CD4-positive, alpha-beta T cell treated with Interleukin-12 subunit alpha and Interleukin-12 subunit beta, for 1 hour (primary cell): ENCODE measurements around the gene CCDC15.
"Not testable (repeated sequence)": the region's sequence is repeated elsewhere in the genome, so short reads cannot be mapped to it uniquely, and the experiment has no call there.

Experiments used
- DNase-seq: peaks from one replicate; pipeline ENCODE4 v3.0.0-alpha.2; 2020

Gene CCDC15

DNA sequence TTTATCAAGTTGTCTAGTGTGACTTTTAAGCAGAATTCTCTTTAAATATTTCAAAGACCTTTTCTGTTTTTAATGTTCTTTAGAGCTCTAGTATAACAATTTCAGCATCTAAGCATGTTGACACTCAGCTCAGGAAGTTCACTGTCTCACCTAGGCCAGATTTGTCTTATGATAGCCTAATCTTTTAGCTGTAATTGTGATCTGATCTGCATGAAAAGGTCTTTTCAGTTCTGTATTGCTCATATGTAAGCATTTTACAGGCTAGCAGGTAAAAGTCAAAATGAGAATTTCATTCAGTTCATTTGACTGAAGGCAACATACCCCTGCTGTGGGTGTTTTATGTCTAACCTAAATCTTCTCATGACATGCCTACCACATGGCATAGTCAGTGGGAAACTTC lies 62.4 kb downstream of the CCDC15 start:
- DNase-seq, result no peak

DNA sequence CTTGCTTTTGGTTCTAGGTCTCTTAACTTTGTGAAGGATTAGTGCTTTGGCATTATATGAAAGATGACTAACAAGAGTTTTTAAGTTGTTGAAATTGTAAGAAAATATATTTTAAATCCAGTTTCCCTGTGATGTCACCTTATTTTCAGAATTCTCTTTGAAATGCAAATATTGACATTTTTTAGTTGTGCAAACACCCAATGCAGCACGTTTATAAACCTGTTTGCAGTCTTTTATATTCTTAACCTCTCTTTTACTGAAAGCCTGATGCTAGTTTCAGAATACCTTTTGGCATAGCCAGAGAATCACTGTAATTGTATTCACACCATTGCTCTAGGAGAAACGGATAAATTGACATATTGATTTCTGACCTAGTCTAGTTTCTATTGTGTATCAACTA lies 66.3 kb downstream of the CCDC15 start:
- DNase-seq, result no peak

DNA sequence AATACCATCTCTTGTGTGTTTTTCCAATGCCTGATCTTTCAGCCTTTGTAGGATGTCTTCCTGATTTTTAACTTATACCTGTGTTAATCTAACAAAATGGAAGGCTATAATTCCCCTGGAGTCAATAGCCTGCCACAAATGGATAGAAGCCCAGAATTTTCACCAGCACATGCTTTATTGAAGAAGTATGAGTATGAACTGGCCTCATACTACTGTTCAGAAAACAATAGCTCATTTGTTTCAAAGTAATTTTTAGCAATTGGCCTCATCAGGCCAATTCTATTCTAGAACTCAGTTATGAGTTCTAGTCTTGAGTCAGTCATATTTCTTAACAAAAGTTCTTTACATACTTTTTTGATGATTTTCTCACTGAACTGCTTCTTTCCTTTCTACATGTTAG lies 68.5 kb downstream of the CCDC15 start:
- no peak for DNase-seq

DNA sequence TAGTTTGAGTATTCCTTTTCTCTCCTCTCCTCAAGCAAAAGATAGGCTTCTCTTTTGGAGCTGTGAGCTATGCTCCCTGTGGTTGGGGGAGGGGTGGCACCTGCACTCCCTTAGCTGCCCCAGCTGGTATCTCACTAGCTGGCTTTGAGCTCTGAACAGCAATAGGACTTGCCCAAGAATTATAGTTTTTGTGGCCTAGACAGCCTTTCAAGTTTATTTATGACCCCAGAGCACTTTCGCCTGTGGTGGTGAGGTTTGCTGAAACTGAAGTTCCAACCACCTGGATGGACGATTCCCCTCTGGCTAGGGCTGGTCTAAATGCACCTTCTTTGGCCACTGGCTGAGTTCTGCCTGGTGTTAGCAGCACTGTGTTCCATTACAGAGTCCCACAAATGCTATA lies 72.0 kb downstream of the CCDC15 start:
- no peak for DNase-seq

DNA sequence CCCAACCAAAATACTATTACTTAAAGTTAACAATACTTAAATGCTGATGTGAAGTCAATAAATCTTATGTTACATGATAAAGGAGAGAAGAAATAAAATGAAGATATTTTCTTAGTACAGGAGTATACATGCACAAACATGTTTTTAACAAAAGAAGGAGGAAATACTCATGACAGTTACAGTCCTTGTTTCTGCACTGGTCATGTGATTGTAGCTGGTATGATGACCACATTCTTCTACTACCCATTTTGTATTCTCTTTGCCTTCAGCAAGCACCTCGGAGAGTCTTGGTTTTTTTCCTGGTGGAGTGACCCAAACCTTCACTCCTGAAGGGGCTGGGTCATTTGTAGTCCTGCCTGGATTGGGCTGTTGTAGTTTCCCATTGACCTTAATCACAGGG lies 75.4 kb downstream of the CCDC15 start:
- DNase-seq, result not testable (repeated sequence)

DNA sequence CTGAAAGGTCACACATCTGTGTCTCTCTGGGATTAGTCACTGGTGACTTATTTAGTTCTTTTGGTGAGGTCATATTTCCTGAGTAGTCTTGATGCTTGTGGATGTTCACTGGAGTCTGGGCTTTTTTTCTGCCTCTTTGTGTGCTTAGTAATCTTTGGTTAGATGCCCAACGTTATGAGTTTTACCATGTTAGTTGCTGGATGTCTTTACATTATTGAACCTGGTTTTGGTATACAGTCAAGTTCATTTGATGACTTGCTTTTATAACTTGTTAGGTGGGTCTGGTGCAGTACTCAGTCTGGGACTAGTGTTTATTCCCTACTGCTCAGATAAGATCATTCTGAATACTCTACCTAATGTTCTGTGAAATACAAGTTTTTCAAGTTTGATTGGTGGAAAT lies 82.9 kb downstream of the CCDC15 start:
- no peak for DNase-seq

DNA sequence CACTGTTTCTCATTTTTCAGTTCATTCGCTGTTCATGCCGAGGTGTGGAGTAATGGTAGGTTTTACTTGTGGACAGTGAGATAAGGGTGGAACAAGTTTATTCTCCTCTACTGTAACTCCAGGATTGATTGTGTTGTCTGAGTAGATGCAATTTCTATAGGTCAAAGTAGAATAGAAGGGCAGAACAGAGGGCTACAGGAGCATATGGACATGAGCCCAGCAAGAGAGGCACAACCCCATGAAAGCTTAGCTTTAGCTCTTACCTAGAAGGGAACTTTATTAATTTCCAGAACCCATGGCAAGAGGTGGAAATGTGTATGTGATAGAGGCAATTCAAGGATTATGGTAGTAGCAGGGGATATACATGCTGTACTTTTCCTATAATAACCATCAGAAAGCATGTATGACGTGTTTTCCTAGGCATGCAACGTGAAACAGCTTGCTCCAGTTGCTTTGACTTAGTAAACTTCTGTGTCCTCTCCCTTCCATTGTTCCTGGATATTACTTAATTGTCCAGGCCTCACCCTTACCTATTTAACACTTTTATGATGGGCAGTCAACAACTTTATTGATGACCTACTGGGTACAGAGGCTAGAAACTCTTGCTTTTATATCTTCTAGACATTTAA lies 95.3 kb downstream of the CCDC15 start:
- no peak for DNase-seq

DNA sequence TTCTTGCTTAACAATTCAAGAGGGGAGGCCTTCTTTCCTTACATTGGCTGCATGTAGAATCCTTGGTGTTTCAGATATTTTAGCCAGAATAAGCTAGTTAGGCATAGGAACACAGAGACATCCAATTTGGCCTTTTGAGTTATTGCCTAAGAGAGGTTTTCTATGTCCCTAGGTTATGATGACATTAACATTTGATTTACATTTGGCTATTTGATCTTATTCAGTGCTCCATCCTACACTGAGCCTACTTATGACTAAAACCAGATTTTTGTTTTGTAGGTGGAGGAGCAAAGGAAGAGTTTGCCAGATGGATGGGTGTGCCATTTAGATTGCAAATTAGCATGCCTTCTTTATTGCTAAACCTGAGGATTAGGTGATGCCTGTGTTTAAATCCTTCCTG lies 98.0 kb downstream of the CCDC15 start:
- no peak for DNase-seq

DNA sequence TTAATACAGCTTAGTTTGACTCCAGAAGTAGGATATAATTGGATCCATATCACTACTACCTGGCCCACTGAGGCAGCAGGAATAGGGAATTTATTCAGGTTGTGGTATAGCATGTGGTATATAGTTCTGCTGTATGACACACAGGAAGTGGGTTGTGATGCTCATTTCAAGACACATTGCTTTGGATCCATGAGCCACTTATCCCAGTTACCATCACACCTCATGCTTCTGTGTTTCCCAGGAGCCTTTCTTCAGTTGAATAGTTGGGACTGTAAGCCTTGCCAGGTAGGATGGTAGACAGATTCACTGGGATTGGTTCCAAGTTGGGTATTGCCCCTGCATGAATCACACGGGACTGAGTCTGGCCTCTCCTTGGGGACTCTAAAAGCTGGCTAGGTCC lies 99.2 kb downstream of the CCDC15 start:
- DNase-seq, result no peak

DNA sequence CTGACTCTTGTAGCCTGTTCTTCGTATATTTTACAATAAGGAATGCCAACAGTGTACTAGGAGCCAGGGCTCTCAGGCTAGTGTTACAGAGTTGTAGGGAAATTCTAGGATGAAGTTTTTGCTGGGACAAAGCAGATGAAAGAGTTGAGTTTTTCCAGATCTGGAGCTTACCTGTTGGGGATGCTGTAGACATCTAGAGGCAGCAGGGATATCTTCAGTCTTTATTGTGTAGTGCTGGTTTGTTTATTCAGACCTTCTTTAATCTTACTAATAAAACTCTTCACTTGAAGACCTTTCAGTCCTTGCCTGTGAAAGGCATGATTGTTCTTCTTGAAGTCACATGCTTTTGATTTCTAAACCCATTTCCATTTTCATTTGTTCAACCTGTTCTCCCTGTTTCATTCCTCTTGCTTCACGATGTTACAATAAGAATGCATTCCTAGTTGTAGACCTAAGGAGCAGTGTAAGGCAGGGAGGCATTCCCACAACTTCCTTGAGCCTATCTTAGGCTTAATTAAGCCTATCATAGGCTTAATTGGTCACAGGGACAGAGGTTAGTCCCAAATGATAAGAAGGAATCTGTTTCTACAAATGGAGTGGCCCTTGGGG lies 101.2 kb downstream of the CCDC15 start:
- no peak for DNase-seq

DNA sequence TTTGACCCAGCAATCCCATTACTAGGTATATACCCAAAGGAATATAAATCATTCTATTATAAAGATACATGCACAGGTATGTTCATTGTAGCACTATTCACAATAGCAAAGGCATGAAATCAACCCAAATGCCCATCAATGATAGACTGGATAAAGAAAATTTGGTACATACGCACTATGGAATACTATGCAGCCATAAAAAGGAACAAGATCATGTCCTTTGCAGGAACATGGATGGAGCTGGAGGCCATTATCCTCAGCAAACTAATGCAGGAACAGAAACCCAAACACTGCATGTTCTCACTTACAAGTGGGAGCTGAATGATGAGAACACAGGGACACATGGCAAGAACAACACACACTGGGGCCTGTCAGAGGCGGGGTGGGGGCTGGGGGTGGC lies 102.1 kb downstream of the CCDC15 start:
- not testable (repeated sequence) for DNase-seq

DNA sequence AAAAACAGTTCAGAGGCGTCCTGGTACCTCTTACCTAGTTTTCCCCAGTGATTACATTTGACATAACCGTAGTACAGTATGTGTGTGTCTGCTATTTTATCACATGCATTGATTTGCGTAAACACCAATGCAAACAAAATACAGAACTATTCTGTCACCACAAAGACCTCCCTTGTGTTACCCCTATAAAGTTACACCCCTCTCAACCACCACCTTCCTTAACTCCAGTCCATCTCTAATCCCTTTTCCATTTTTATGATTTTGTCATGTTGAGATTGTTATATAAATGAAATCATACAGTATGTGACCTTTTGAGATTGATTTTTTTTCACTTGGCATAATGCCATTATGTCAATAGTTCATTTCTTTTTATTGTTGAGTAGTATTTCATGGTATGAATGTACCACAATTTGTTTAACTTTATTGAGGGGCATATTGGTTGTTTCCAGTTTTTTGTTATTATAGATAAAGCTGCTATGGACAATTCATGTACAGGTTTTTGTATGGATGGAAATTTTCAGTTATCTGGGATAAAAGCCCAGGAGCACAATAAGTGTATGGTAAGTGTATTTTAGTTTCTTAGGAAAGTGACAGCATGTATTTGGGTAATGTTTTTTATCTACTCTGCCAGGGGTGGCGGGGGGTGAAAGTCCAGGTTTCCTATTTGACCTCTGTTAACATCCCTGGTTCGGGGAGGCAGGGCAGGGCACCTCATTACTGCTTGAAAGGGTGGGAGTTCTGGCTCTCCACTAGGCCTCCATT lies 103.1 kb downstream of the CCDC15 start:
- DNase-seq, result no peak

DNA sequence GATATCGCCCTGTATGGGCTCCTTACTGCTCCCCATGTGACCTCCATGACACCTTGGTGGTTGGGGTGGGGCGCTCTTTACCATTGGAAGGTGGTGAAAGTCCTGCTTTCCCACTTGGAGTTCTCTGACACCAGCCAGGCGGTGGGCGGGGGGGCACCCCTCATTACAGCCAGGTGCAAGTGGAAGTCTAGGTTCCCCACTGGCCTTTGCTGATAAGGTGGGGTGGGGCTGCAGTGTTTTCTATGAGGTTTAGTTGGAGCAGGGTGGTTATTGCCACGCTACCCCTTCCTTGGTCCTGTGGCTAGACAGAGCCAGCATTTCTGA lies 103.7 kb downstream of the CCDC15 start:
- DNase-seq, result no peak

DNA sequence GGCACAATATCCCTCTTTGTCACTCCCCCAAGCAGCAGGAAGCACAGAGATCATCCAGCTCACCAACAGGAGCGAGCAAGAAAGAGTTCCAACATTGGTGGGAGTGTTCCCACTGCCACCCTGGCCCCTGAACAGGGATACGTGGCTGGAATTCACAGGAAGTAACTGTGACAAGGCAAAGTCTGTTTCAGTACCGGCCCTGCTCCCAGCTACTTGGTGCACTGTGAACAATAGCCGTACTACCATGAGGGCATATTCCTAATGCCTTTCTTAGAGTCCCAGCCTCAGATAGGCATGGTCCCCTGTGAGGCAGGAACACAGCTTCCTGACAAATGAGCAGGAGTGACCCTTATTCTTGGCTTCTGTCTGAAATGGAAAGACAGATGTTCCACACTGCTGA lies 107.3 kb downstream of the CCDC15 start:
- DNase-seq, result no peak

DNA sequence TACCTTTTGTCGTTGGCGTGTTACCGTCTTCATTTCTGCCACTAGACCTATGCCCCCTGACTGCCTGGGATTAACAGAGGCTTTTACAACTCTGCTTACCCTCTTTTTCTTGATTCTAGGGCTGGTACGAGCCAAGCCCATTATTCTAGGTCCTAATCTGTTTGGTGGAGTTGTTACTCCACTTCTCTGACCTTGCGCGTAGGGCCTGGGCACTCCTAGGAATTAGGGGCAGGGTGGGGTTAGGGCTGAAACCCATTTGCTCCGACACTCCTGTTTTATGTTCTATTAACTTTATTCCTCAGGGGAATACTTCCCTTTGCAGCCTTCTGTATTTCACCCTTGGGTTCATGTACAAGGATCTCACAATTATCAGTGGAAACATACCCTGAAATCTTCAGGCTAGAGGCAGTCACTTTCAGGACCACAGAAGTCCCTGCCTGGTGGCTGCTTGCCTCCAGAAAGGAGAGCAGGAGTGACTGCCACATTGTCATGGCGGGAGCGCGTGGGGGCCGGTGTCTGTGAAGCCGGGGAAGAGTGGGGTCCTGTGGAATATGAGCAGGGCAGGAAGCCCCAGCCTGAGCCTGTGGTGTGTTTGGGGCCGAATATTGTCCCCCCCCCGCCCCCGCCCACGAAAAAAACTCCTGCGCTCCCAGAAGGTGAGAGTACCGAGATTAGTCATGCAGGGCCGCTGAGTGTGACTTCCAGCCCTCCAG lies 108.4 kb downstream of the CCDC15 start:
- DNase-seq, result no peak

DNA sequence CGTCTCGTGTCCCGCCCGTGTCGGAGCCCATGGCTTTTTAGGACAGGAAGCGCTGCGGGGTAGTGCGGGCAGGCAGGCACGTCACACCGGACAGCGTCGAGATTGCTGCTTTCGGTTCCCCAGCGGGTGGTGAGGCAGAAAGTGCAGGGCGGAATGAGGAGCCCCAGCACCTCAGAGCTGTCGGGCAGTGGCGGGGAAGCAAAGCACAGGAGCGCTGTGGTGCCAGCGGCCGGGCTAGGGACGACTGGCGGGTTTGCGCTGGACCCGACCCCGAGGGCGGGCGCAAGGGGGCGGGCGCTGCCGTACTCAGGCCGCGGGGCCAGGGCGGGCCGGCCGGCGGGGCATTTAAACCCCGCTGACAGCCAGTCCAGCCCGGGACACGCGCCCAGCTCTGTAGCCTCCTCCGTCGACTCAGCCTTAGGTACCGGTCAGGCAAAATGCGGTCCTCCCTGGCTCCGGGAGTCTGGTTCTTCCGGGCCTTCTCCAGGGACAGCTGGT lies 109.0 kb downstream of the CCDC15 start, which contains the start of gene SLC37A2:
Gene SLC37A2, plus strand, starts transcription at position 375 of the 498 bp plus-strand sequence. Its CDS starts 63 bp downstream, at position 438.
- DNase-seq, result peak; percentile 51

DNA sequence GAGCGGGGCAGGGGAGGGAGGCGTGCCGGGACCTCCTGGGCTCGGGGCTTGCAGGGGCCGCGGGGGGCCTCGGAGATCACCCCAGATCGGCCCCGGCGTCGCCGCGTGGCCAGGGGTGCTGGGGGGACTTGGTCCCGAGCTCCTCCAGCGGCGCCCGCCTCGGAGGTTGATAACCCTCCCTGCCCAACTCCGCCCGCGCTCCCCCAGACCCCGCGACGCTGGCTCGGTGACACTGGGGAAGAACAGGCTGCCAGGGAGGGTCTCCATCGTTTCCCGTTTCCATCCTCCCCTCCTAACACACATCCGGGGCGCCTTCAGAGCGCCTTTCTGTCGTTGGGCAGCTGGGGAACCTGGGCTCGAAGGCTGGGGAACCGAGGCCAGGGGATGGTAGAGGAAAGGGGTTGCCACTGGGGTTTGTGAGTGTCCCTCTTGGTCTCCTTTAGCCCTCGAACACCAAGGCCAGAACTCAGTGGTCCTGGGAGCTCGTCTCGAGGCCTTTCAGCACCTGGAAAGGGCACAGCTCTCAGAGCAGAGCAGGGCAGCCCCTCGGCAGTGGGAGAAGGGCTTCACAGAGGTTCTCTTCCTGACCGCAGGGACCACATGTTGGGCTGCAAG lies 109.5 kb downstream of the CCDC15 start:
- DNase-seq, result no peak

DNA sequence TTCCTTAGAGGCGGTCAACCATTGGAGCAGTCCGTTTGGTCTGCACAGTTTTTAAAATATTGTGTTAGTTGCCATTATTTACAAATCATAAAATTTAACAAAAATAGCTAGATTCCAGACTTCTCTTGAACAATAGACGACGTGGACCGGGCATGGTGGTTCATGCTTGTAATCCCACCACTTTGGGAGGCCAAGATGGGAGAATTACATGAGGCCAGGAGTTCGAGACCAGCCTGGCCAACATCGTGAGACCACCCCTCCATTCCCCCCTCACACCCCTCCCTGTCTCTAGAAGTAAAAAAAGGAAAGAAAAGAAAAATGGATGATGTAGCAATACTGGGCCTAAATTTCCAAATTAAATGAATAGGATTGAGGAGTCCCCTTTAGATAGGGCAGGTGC lies 110.1 kb downstream of the CCDC15 start:
- no peak for DNase-seq

DNA sequence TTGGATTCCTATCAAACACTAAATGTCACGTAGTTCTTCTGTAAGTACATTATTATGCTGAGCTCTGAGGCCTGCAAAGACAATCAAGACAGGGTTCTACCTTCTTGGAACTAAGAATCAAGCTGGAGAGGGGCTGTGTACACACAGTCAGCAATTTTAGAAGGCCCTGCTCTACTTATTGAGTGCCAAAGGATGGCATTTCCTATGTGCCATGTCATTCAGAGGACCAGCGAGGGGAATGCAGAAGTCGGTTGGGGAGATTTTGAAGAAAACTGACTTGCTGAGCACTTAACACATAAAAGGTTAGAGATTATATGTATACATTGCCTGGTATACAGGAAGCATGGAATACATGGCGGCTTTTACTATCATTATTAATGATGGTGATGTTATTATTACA lies 114.4 kb downstream of the CCDC15 start:
- no peak for DNase-seq

DNA sequence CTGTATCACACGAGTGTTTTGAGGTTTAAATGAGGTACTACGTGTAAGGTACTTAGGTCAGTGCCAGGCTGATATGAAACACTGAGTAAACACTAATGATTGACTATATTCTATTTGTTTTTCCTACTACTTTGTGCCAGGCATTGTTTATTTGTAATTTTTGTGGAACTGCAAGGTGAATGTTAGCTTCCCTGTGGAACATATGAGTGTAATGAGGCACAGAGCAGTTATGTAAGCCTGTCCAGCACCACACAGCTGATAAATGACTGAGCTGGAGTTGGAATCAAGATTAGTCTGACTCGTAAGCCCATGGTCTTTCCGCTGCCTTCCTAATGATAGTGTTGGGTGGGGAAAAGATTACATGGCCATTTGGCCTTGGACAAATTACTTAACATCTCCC lies 115.0 kb downstream of the CCDC15 start:
- no peak for DNase-seq

DNA sequence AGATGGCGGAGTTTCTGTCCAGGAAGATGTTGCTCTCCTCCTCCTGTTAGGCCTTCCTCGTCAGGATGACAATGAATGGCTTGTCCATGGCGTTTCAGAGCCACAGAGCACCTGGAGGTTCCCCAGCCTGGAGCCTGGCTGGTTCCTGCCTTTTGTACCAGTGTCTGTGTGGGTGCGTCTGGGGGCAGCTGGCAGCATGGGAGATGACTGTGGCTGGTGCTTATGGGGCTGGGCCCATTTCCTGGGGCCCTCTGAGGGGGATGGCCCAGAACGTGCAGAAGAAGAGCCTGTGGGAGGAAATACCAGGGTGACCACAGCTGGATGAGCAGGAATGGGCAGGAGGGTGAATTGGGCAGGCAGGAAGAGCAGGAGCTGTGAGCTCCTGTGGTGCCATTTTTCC lies 115.8 kb downstream of the CCDC15 start:
- no peak for DNase-seq

DNA sequence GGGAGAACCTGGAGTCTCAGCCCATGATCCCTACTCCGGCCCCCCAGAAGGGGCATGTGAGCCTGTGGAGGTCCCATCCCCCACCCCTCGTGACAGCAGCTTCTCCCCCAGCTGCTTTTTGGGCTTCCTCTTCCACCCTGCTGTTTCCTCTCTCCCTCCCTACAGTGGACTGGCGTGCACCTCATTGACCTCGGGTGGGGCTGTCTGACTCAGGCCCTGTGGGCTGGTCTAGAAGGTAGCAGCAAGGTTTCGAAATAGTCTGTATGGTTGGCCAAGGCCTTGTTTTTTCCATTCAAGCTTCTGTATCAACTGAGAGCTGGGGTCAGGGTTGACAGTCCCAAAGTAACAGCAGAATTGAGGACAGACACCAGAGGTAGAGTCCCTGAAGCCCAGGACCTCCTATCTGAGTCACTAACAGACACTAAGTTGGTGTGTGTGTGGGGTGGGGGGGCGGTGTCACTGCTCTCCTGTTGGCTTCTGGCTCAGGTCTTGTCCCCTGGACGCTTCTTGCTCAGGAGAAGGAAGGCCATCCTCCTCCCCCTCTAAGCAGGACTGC lies 116.8 kb downstream of the CCDC15 start:
- DNase-seq, result peak; percentile 28

DNA sequence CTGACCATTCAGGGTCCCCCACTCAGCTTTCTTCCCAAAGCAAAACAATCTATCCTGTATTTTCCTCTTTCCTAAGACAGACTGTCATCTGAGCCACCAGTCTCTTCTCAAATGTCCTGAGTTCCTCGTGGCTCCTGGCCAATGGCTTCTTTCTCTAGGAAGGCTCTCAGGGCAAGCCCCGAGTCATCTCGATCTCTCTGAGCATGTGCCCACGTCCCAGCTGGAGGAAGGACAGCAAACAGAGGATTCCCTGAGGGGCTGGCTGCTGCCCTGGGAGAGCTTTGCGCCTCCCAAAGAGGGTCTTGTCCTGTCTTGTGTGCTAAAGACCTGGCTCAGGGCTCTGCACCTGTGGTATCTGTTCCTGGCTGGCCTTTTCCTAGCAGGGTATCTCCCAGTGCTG lies 117.4 kb downstream of the CCDC15 start:
- DNase-seq, result no peak
